Colonic mucosa (tissue), 4 donors: ENCODE results near the gene PGLYRP2. TPM values are rescaled to one million over a fixed set of nuclear protein-coding genes. Genes with fewer than 3 reads are reported as not detected.
A peak's percentile ranks its signal among the peaks of the same experiment; 100 is the strongest.

Experiments used
- DNase-seq: peaks from one replicate; pipeline ENCODE4 v3.0.0-alpha.2; 2020
- H3K27ac ChIP-seq: fragments of 200-600 bp; one replicate; pipeline ENCODE4 v1.8.0; 2021
- H3K27me3 ChIP-seq: fragments of 200-600 bp; one replicate; pipeline ENCODE4 v1.8.0; 2021
- H3K36me3 ChIP-seq: fragments of 200-600 bp; one replicate; pipeline ENCODE4 v1.8.0; 2021
- H3K4me1 ChIP-seq: fragments of 200-600 bp; one replicate; pipeline ENCODE4 v1.8.0; 2021; ENCODE audit warnings: mild to moderate bottlenecking
- H3K4me3 ChIP-seq: fragments of 200-600 bp; one replicate; pipeline ENCODE4 v1.8.0; 2021
- H3K9ac ChIP-seq, 2 donors: one replicate each; pipeline ENCODE4 v1.7.0; 2013; ENCODE audit warnings: control low read depth in 2 of 2, low read depth in 2 of 2, low read length in 2 of 2
- H3K9me3 ChIP-seq: fragments of 200-600 bp; one replicate; pipeline ENCODE4 v1.8.0; 2021
- CTCF ChIP-seq: fragments of 200-600 bp; IDR thresholded peaks from one replicate; pipeline ENCODE4 v1.8.0; 2022; ENCODE audit warnings: antibody characterized with exemption, mild to moderate bottlenecking
- intact Hi-C: fragments of 100-400 bp; cut with DNase I; formaldehyde crosslinking; loops from one replicate; pipeline ENCODE4 v1.14.1; 2022
- total RNA-seq, 2 donors: library from RNA; stranded (reverse); fragmentation: NEBNext Ultra II Directional in 1 of 2; extraction: Animal tissue kit (Norgen Biotek cat#: 25700) in 1 of 2; gene quantifications; one replicate each; pipeline ENCODE4 v1.2.1, GENCODE V29; 2021
- donor health status: healthy.
- donor health status: DM: no; HTN: no; CAD: no.
- donor health status: DM: no; HTN: no; CAD: no.

PGLYRP2 gene
- total RNA-seq, 2 donors from 2014 or later, result not detected

- peak; percentile 34 for DNase-seq
- no peak for TF ChIP-seq CTCF
- Histone ChIP-seq H3K9me3 (no peaks in the 10 kb centered on the region), H3K9ac (peak overlapping the region; percentile 19 to 50), H3K36me3 (no peaks in the 10 kb centered on the region), H3K4me1 (no peaks in the 10 kb centered on the region), H3K4me3 (peak overlapping the region; percentile 40), H3K27me3 (peaks cover under 1% of the 10 kb centered on the region), H3K27ac (peak overlapping the region; percentile 71)
- intact Hi-C loops, result no loop called here
These were observed 15.4 kb downstream of the PGLYRP2 start for GRCh38 chr19:15463861-15464371.

GRCh38 chr19:15461694-15462093, 17.6 kb downstream of the PGLYRP2 start:
- intact Hi-C loops, result no loop called here
- H3K4me3 ChIP-seq, result no peak overlapping the region
- peaks cover 15% of the 10 kb centered on the region for H3K27me3 ChIP-seq
- no peaks in the 10 kb centered on the region for H3K4me1 ChIP-seq
- H3K27ac ChIP-seq, result no peak overlapping the region
- TF ChIP-seq CTCF, result no peak
- no peak overlapping the region for H3K9ac ChIP-seq
- no peaks in the 10 kb centered on the region for H3K9me3 ChIP-seq
- H3K36me3 ChIP-seq, result no peaks in the 10 kb centered on the region
- DNase-seq, result no peak

GRCh38 chr19:15457701-15458484, 21.4 kb downstream of the PGLYRP2 start:
- intact Hi-C loops, result no loop called here
- no peak overlapping the region for H3K9ac ChIP-seq
- TF ChIP-seq CTCF, result no peak
- H3K4me1 ChIP-seq, result no peaks in the 10 kb centered on the region
- H3K9me3 ChIP-seq, result no peaks in the 10 kb centered on the region
- no peaks in the 10 kb centered on the region for H3K36me3 ChIP-seq
- DNase-seq, result no peak
- H3K4me3 ChIP-seq, result no peak overlapping the region
- peaks cover 29% of the 10 kb centered on the region for H3K27me3 ChIP-seq
- no peak overlapping the region for H3K27ac ChIP-seq

- H3K4me1 ChIP-seq, result no peaks in the 10 kb centered on the region
- peak; percentile 71 for DNase-seq
- H3K9ac ChIP-seq, result no peak overlapping the region
- no peak overlapping the region for H3K4me3 ChIP-seq
- intact Hi-C loops, result no loop called here
- H3K9me3 ChIP-seq, result no peaks in the 10 kb centered on the region
- no peaks in the 10 kb centered on the region for H3K36me3 ChIP-seq
- H3K27me3 ChIP-seq, result peaks cover 29% of the 10 kb centered on the region
- H3K27ac ChIP-seq, result no peak overlapping the region
- TF ChIP-seq CTCF, result no peak
These were observed 22.2 kb downstream of the PGLYRP2 start for GRCh38 chr19:15456871-15457700.

GRCh38 chr19:15456441-15456840, 22.9 kb downstream of the PGLYRP2 start:
- H3K4me3 ChIP-seq, result no peak overlapping the region
- no peaks in the 10 kb centered on the region for H3K9me3 ChIP-seq
- peaks cover 29% of the 10 kb centered on the region for H3K27me3 ChIP-seq
- TF ChIP-seq CTCF, result no peak
- H3K36me3 ChIP-seq, result no peaks in the 10 kb centered on the region
- H3K27ac ChIP-seq, result no peak overlapping the region
- intact Hi-C loops, result no loop called here
- H3K9ac ChIP-seq, result no peak overlapping the region
- no peak for DNase-seq
- H3K4me1 ChIP-seq, result no peaks in the 10 kb centered on the region
